RPMI7951 (cell line): ENCODE data around the gene ZFAND6. TPM values are rescaled to one million over a fixed set of nuclear protein-coding genes. Genes with fewer than 3 reads are reported as not detected.

Experiments
- DNase-seq: peaks from one replicate; pipeline ENCODE4 v3.0.0-alpha.2; 2012; ENCODE audit warnings: low read depth
- total RNA-seq: library from RNA; depleted of rRNA; stranded (reverse); fragments of >200 nt; shearing (Covaris generic); gene quantifications from 2 replicates; pipeline ENCODE4 v1.2.3, GENCODE V29; 2014

The ZFAND6 gene
- total RNA-seq, 1 experiment from 2014 or later = 175 TPM

DNA sequence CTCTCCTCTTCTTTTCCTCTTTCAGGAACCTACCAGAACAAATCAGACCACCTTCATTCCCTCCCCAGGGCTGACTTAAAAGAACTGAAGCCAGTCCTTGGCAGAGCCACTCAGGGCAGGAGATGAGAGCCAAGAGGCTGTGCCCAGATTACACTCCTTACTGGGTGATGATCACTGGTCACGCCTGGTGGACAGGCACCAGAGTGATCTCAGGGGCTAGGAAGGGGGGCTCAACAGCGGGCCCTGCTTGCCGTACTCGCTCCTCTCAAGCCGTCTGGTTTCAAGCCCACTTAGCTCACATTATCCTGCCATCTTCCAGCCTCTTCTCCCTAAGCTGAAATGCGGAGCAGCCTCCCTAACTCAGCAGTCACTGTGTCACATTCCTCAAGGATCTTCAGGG lies 91.7 kb downstream of the ZFAND6 start:
- no peak for DNase-seq

DNA sequence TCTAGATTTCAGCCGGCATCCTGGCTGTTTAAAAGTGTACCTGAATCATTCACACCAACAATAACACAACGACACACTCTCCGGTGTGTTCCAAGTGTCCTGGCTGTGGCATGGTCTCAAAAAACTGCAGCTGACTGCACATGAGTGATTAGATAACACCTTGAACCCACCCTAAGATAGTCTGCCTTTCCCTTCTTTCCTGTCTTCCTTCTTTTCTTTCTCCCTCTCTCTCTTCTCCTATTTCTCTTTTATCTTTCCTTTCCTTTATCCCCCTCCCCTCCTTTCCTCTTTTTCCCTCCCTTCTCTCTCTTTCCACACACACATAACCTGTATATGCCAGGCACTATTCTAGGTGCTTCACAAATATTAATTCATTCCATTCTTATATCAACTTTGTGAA lies 92.1 kb downstream of the ZFAND6 start:
- no peak for DNase-seq

DNA sequence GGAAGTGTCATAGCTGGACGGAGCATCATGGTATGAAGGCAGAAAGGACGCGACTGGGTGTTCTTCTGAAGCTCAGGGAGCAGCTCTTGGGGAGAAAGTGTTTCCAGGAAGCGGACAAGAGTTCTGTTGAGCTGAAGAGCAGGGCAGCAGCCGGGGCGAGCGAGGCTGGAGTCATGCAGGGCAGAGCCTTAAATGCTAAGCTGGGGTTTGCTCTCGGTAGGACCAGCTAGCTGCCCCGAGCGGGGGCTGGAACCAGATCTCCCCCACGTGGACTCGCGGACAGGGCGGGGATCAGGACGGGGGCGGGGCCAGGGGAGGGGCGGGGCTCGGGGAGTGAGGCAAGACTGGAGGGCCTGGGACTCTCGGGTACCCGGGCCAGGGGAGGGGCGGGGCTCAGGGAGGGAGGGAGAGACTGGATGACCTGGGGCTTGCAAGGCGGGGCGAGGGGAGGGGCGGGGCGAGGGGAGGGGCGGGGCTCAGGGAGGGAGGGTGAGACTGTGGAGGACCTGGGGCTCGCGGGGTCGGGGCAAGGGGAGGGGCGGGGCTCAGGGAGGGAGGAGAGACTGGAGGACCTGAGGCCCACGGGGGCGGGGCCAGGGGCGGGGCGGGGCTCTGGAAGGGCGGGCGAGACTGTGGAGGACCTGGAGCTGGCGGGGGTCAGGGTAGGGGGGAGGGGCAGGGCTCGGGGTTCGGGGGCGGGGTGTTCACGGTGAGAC lies 92.9 kb downstream of the ZFAND6 start:
- peak; percentile 95 for DNase-seq

DNA sequence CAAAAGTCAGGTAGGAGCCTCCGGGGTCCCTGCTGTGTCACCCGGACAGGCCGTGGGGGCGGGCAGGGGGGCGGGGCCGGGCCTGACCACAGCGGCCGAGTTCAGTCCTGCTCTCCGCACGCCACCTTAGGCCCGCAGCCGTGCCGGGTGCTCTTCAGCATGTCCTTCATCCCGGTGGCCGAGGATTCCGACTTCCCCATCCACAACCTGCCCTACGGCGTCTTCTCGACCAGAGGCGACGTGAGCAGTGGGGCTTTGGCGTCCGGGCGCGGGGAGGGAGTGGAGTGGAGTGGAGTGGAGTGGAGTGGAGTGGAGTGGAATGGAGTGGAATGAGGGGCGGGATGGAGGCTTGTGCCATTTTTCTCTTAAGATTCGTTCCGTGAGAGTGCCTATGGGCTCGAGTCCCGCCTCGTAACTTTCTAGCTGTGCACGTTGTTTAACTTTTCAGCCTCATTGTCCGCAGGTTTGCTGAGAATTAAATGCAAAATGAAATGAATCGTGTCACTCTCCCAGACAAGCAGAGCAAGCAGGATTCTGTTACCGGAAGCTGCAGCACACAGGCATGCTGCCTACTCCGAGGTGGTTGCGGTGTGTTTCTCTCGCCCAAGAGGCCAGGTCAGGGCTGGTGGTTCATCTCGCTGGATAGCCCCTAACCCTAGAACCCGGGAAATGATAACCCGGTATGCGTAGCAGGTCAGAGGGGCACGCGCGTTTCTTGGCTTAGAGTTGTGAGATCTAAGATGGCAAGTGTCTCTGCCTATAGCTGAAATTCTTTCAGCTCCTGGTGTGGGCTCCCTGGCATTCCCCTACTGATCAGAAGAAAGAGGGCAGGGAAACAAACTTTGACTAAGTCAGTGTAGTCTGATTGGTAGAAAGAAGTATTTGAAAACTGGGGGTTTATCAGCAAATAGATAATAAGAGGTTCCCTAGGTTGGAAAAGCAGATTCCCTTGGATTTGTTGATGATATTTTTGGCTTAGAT lies 93.7 kb downstream of the ZFAND6 start, which contains the start of gene FAH:
FAH (plus strand) TSS at position 104 of the 981 bp plus-strand sequence; CDS start at position 160, 56 bp downstream.
- DNase-seq = peak; percentile 81

DNA sequence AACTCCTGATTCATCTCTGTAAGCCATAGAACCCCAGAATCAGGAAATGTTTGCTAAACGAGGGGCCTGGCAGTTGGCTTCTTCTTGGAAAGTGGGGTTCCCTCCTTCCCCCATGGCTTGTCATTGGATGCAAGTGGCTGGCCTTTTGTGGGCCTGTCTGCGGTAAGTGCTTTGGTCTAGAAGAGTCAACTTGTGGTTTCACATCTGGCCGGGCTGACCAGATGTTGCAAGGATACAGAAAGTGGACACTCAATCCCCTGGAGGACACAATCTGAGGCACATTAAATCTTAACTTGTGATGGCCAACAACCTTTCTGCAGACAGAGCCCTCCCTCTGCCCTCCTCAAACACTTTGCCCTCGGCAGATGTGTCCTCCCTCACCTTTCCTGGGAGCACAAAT lies 94.4 kb downstream of the ZFAND6 start:
- DNase-seq = peak; percentile 61

DNA sequence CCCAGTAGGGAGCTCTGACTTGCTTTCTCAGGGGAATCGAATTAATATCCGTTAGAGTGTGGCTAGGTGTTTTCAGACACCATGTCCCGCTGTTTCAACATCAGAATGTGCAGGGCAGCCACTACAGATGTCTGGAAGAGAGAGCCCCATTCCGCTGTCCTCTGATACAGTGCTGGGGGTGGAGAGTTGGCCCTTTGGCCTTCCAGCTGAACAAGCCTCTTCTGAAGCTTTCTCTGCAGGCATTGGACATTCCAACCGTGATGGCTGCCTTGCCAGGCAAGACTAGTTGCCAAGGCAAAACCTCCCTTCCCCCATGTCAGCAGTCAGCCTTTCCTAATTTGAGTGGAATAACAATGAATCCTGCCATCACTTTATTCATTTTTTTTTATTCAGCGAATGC lies 94.9 kb downstream of the ZFAND6 start:
- DNase-seq = peak; percentile 66

DNA sequence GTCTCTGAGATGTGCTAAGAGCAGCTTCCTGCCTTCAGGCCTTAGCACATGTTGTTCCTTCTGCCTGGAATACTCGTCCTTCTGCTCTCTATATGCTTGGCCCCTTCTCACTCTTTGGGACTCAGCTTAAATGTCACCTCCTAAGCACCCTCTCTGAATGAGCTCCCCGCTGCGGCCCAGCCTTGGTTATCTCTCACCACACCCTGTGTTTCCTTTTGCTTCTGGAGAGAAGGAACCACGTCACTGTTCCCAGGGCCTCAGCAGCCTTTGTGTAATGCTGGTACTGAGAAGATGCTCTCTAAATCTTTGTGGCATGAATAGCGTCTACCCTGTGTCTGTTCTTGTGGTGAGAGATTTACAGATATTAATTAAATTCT lies 95.5 kb downstream of the ZFAND6 start:
- peak; percentile 25 for DNase-seq

DNA sequence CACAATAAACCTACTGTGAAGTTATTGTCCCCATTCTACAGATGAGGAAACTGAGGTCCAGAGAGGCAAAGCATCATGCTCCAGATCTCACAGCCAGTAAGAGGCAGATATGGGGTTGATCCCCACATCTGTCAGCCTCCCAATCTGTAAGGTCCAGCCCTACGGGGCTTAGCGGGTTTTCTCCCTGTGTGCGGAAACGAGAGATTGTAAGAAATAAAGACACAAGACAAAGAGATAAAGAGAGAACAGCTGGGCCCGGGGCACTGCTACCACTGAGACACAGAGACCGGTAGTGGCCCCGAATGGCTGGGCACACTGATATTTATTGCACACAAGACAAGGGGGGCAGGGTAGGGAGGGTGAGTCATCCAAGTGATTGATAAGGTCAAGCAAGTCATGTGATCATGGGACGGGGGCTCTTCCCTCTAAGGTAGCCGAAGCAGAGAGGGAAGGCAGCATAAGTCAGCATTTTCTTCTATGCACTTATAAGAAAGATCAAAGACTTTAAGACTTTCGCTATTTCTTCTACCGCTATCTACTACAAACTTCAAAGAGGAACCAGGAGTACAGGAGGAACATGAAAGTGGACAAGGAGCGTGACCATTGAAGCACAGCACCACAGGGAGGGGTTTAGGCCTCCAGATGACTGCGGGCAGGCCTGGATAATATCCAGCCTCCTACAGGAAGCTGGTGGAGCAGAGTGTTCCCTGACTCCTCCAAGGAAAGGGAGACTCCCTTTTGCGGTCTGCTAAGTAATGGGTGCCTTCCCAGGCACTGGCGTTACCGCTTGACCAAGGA lies 96.1 kb downstream of the ZFAND6 start:
- peak; percentile 95 for DNase-seq

DNA sequence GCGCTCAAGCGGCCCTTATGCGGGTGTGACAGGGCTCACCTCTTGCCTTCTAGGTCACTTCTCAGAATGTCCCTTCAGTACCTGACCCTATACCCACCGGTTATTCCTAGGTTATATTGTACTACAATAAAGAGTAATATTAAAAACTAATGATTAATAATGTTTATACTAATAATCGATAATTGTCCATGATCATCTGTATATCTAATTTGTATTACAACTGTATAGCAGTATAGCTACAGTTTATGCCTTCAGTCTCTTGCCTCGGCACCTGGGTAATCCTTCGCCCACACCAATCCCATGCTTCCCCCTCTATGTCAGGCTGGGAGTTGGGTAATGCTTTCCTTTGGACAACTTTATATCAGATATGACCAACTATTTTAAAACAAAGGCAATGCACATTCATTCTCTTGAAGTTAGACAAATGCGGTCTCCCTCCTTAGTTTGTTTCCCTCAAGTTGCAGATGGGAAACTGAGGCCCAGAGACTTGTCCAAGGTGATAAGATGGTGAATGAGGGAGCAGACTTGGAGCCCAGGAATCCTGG lies 96.8 kb downstream of the ZFAND6 start:
- DNase-seq = no peak

DNA sequence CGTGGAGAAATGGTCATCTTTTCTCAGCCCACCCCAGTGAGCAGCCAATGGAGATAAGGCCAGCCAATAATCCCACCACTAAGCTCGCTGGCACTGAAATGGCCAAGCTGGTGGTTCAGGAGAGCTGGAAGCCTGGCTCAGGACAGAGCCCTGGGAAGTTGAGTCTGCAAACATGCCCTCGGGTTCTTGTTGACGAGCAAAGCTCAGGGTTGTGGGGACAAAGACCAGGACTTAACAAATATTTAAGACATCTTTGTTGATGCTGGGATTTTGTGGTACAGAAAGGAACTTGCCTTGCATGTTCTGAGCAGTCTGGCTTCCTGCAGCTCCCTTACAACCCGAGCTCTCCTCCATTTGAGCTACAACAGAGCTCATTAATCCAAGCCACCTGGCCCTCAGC lies 97.7 kb downstream of the ZFAND6 start:
- DNase-seq = no peak

DNA sequence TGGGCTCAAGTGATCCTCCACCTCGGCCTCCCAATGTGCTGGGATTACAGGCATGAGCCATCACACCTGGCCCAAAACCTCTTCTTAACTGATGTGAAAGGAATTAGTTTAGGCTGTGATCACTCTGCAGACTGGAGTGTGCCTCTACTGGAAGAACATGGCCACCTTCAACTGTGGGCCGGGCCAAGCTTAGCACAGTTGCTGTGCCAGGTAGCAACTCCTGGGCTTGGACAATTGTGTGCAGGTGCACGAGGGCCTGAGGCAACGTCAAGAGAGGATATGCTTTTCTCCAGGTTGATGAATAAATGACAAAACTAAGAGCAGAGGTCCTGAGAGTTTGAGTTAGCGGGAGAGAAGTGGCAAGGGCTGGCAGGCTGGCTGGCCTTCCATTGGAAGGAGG lies 99.8 kb downstream of the ZFAND6 start:
- no peak for DNase-seq

DNA sequence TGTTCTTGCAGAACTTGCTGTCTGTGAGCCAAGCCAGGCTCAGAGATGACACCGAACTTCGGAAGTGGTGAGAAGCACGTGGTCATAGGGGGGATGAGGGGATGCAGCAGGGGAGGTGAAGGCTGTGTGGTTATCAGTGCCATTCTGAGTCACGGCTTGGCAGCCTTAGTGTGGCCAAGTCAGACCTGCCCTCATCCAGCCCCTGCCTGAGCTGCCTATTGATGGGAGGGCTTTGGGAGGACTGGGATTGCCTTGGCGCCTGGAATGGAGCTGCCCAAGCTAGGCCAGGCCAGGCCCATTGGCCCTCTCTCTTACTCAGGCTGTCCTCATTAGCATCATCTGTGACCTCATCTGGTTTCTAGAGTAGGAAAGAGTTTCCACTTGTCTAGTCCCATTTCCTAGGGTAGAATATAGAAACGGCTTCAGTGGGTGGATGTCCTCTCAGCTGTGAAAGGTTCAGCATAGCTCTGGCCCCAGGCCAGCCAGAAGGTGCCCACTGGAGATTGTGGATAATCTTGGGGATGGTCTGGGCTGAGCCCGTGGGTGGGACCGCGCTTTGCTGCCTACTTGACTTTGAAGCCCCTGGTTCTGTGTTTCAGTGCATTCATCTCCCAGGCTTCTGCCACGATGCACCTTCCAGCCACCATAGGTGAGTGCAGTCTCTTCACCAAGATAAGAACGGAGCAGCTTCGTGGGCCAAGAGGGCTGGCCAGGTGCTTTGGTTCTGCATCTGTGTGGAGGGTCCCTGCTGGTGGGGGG lies 100.5 kb downstream of the ZFAND6 start:
- DNase-seq = peak; percentile 99

DNA sequence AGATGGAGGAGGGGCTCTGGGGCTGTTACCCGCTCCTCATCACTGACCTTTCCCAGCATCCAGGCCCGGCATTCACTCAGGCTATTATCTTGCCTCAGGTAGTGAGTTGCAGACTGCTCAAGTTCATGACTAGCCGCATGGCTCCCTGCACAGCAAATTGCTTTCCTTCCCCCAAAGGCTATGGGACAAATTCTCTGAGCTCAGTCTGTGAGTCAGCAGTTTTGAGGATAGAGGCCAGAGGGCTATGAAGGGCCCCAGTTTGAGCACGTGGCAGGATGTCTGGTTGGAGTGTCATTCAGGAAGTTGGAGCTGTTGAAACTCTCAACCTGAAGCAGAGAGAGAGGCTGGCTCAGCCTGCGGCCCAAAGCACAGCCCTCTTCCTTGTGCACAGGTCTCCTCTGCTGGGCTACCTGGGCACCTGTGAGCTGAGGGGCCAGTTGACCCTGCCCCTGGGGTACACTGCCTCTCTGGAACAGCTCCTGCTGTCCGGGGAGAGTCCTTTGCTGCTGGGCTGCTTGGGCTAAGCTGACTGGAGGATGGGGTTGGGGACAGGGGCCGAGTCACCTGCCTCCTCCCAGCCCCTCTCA lies 101.2 kb downstream of the ZFAND6 start:
- DNase-seq = peak; percentile 98

DNA sequence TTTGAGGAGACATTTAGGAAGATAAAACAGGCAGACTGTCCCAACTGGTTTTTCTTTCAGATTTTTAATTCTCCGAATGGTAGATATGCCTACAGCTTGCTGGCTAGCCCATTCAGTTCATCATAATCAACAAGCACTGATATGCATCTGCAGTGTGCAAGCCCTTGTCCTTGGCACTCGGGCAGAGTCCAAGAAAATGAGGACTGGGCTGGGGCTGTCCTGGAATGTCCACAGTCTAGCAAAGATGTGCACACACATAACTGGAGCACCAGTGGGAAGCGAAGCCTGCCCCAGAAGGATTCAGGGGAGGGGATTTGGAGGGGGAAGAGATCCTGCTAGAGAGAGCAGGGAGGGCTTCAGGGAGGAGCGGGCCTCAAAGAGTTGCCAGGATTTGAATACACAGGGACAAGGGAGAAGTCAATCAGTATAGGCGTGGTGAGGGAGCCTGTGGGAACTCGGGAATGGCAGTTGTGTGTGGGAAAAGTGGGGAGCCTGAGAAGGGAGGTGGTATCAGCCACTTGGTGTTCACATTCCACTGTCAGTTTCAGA lies 102.1 kb downstream of the ZFAND6 start:
- DNase-seq = no peak

DNA sequence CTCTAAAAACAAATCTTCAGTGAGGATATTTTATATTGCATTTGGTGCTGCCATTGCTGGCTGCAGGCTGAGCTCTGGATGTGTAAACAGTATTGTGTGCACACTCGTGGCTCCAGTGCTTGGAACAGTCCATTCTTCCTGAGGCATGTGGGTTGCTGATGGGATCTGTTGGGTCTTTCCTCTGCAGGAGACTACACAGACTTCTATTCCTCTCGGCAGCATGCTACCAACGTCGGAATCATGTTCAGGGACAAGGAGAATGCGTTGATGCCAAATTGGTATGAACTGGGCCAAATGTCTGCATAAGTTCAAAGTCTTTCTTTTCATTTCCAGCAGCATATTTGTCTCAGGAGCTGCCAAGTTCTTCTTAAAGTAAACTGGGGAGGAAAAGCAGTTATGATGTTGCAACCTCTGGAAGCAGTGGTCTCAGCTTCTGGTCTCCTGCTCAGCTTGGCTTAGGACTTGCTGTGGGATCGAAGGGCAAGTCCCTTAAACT lies 102.6 kb downstream of the ZFAND6 start:
- DNase-seq = no peak

DNA sequence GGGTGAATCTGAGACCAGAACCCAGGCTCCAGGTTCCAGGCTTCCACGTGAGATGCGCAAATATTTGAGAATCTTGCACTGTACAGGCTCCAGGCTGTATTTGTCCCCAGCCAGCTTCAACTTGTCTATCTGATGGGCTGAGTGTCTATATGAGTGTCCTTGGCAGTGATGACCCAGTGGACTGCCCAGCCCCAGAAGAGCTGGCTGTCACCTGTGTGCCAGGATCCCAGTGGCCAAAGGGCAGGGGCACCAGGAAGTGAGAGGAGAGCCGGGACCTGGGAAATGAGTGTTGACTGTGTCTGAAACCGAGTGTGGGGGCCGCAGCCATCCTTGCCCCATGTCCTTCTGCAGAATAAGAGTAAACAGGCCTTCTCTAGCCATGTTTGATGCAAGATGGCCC lies 103.7 kb downstream of the ZFAND6 start:
- DNase-seq = no peak

DNA sequence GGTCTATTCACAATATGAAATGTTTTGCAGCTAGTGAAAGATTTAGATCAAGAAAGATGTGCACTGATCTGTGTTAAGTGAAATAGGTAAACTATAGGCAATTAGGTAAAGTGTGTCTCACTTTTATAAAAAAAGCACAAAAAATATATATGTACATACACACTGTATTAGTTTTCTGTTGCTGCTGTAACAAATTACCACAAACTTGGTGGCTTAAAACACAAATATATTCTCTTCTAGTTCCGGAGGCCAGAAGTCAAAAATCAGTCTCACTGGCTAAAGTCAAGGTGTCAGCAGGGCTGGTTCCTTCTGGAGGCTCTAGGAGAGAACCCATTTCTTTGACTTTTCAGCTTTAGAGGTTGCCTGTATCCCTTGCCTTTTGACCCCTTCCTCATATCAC lies 104.4 kb downstream of the ZFAND6 start:
- no peak for DNase-seq

DNA sequence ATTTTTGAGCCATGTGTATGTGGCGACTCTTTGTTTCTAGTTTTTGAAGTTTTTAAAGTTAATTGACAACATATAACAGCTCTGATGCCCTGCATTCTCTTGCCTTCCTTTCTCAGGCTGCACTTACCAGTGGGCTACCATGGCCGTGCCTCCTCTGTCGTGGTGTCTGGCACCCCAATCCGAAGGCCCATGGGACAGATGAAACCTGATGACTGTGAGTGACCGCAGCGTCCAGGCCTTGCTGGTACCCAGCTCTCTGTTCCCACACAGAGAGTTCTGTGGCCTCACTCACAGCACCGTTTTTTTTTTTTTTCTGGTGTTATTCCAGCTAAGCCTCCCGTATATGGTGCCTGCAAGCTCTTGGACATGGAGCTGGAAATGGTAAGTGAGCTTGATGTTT lies 108.5 kb downstream of the ZFAND6 start:
- no peak for DNase-seq

DNA sequence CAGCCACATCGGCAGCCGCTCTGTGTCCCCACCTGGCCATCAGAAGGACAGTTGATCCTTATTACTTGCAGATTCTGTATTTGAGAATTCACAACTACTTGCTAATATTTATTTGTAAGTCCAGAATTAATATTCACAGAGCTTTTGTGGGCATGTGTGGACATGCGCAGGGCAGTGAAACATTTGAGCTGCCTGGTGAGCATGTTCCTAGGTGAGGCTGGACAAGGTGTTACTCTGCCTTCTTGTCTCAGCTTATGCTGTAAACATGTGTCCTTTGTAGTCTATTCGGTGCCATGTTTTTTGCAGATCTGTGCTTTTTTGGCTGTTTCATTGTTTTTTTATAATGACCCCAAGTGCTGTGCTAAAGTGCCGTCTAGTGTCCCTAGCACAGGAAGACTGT lies 108.9 kb downstream of the ZFAND6 start:
- no peak for DNase-seq

DNA sequence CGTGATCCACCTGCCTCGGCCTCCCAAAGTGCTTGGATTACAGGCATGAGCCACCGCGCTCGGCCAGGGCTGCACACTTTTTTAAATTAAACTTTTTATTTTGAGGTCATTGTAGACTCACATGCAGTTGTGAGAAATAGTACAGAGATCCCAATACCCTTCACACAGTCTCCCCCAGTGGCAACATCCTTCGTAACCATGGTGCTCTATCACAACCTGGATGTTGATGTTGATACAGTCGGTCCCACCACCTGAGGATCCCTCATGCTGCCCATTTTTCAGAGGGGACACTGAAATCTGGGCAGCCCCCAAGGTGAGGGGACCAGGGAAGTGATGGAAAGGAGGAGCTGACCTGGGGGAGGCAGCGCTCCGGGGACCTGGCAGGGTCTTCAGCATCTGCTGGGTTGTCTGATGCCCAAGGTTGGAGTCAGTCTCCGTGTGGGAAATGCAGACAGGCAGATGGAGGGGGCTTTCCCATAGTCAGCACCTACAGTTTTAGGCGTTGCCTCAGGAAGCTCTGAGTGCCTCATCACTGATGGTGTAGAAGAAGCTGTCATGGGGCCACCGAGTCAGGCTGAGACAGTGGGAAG lies 110.4 kb downstream of the ZFAND6 start:
- no peak for DNase-seq
